Epithelial cell of proximal tubule (primary cell): Measurements from ENCODE around the gene B4GALT2. TPM values are rescaled to one million over a fixed set of nuclear protein-coding genes. Genes with fewer than 3 reads are reported as not detected.

Experiments used
- DNase-seq: peaks from one replicate; pipeline ENCODE4 v3.0.0-alpha.2; 2011; ENCODE audit warnings: low read depth
- H3K4me3 ChIP-seq: 2 replicates; pipeline ENCODE4 v1.5.1; 2011; ENCODE audit warnings: low read depth, mild to moderate bottlenecking, low read length
- CTCF ChIP-seq: conservative IDR thresholded peaks from 2 replicates; pipeline ENCODE4 v1.5.1; 2012; ENCODE audit warnings: low read depth, mild to moderate bottlenecking, low read length
- total RNA-seq: library from RNA; depleted of rRNA; stranded (reverse); fragments of >200 nt; gene quantifications from 2 replicates; pipeline ENCODE4 v1.2.3, GENCODE V29; 2015

The B4GALT2 gene
- total RNA-seq, 1 donor from 2014 or later, result 69.5 TPM

- no peak for DNase-seq
- no peak overlapping the region for H3K4me3 ChIP-seq
- peak; percentile 93 for TF ChIP-seq CTCF
These were observed 57.6 kb downstream of the B4GALT2 start for GRCh38 chr1:44036409-44037139.

- no peak overlapping the region for H3K4me3 ChIP-seq
- no peak for TF ChIP-seq CTCF
- no peak for DNase-seq
These were observed 58.1 kb downstream of the B4GALT2 start for GRCh38 chr1:44037154-44037553.

- DNase-seq, result no peak
- no peak for TF ChIP-seq CTCF
- no peak overlapping the region for H3K4me3 ChIP-seq
These were observed 60.1 kb downstream of the B4GALT2 start for GRCh38 chr1:44038876-44039657.

GRCh38 chr1:44040418-44040817, 61.4 kb downstream of the B4GALT2 start:
- no peak for TF ChIP-seq CTCF
- DNase-seq, result no peak

More at GRCh38 chr1:44040418-44040817, 61.4 kb downstream of the B4GALT2 start:
- H3K4me3 ChIP-seq, result no peak overlapping the region

Other genes starting within 250 kb of the B4GALT2 start
- gene ARTN, start 45.4 kb upstream of the B4GALT2 start, total RNA-seq, result 2.0 and 14.1 TPM in 2 replicates
- 16.6 and 28.7 TPM in 2 replicates for gene IPO13, start 32.3 kb upstream of the B4GALT2 start, total RNA-seq
- gene DPH2, start 9.2 kb upstream of the B4GALT2 start, total RNA-seq, result 29.5 and 48.5 TPM in 2 replicates
- gene ATP6V0B, start 4.2 kb upstream of the B4GALT2 start, total RNA-seq, result 139 and 262 TPM in 2 replicates
- 6.6 and 7.3 TPM in 2 replicates for gene CCDC24, start 12.4 kb downstream of the B4GALT2 start, total RNA-seq
- gene SLC6A9, start 52.3 kb downstream of the B4GALT2 start, total RNA-seq, result 1.3 and 4.1 TPM in 2 replicates
- not detected in 2 replicates for gene KLF17, start 139.6 kb downstream of the B4GALT2 start, total RNA-seq
- not detected in 2 replicates for gene KLF18, start 162.4 kb downstream of the B4GALT2 start, total RNA-seq
- gene DMAP1, start 234.3 kb downstream of the B4GALT2 start, total RNA-seq, result 39.3 and 49.4 TPM in 2 replicates